Loucy (cell line): ENCODE data around the gene NPFFR1.
A peak's percentile ranks its signal among the peaks of the same experiment; 100 is the strongest.

Source experiments
- H2AFZ ChIP-seq: fragments of 200-600 bp; sonication (generic); 2 replicates; pipeline ENCODE4 v1.6.0; 2016; ENCODE audit warnings: antibody characterized with exemption, mild to moderate bottlenecking, low read length, moderate library complexity
- H3F3A ChIP-seq: fragments of 200-600 bp; 2 replicates; pipeline ENCODE4 v1.6.0; 2016; ENCODE audit warnings: antibody characterized with exemption, low read depth, mild to moderate bottlenecking
- H3K27me3 ChIP-seq: fragments of 200-600 bp; sonication (generic); 2 replicates; pipeline ENCODE4 v1.6.1; 2014; ENCODE audit warnings: low read length, mild to moderate bottlenecking; ENCODE audit not compliant: insufficient read depth, poor library complexity, severe bottlenecking
- H3K36me3 ChIP-seq: fragments of 200-600 bp; sonication (generic); 2 replicates; pipeline ENCODE4 v1.6.1; 2016; ENCODE audit warnings: low read length; ENCODE audit not compliant: insufficient read depth
- H3K4me1 ChIP-seq: fragments of 200-600 bp; sonication (generic); 2 replicates; pipeline ENCODE4 v1.5.1; 2014; ENCODE audit warnings: low read length, mild to moderate bottlenecking; ENCODE audit not compliant: insufficient read depth, poor library complexity, severe bottlenecking
- H3K4me2 ChIP-seq: fragments of 200-600 bp; sonication (generic); 2 replicates; pipeline ENCODE4 v1.6.0; 2014; ENCODE audit warnings: antibody characterized with exemption, low read length, low read depth, mild to moderate bottlenecking; ENCODE audit not compliant: poor library complexity, severe bottlenecking
- H3K4me3 ChIP-seq: fragments of 200-600 bp; sonication (generic); 2 replicates; pipeline ENCODE4 v1.5.1; 2014; ENCODE audit warnings: low read length, mild to moderate bottlenecking, mixed read lengths; ENCODE audit not compliant: poor library complexity, severe bottlenecking
- H3K79me2 ChIP-seq: fragments of 200-600 bp; sonication (generic); 2 replicates; pipeline ENCODE4 v1.6.1; 2014; ENCODE audit warnings: low read length; ENCODE audit not compliant: insufficient read depth
- H3K9ac ChIP-seq: fragments of 200-600 bp; sonication (generic); 2 replicates; pipeline ENCODE4 v1.6.0; 2014; ENCODE audit warnings: mild to moderate bottlenecking, low read depth, low read length, moderate library complexity; ENCODE audit not compliant: poor library complexity, severe bottlenecking
- H3K9me2 ChIP-seq: fragments of 200-600 bp; sonication (generic); replicated peaks from 2 replicates; pipeline ENCODE4 v1.6.1; 2016; ENCODE audit warnings: low read depth, low read length, mixed read lengths
- H3K9me3 ChIP-seq: fragments of 200-600 bp; sonication (generic); 2 replicates; pipeline ENCODE4 v1.6.1; 2014; ENCODE audit warnings: mild to moderate bottlenecking, antibody characterized with exemption, low read length, low read depth; ENCODE audit not compliant: insufficient read depth
- H4K20me1 ChIP-seq: fragments of 200-600 bp; sonication (generic); 2 replicates; pipeline ENCODE4 v1.6.0; 2014; ENCODE audit warnings: antibody characterized with exemption, low read length, mild to moderate bottlenecking; ENCODE audit not compliant: insufficient read depth, poor library complexity, severe bottlenecking
- EZH2phosphoT487 ChIP-seq: fragments of 200-600 bp; IDR thresholded peaks from 2 replicates; pipeline ENCODE4 v1.6.1; 2018; ENCODE audit warnings: antibody characterized with exemption, mild to moderate bottlenecking, moderate library complexity, borderline replicate concordance
- TF ChIP-seq, protein P1 (sequence below): fragments of 200-600 bp; sonication (generic); conservative IDR thresholded peaks from 2 replicates; pipeline ENCODE4 v1.5.1; 2014; ENCODE audit warnings: mild to moderate bottlenecking, antibody characterized with exemption, low read length

Gene NPFFR1

DNA sequence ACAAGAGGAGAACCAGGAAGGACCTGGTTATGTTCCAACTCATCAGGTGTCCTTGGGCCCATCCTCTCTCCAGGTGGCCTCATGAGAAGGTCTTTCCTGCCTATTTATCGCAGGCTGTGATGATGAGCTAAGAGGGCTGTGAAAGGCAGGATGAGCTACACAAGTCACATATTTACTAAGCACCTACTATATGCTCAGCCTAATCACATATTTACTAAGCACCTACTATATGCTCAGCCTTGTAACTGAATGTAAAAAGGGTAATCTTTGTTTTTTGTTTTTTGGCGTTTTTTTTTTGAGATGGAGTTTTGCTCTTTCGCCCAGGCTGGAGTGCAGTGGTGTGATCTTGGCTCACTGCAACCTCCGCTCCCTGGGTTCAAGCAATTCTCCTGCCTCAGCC, 44.2 kb upstream of the NPFFR1 start:
- Histone ChIP-seq H3K9me3 (no peaks in the 10 kb centered on the region), H3K9ac (no peak overlapping the region), H2AFZ (no peak overlapping the region), H3K4me2 (no peak overlapping the region), H3K79me2 (no peaks in the 10 kb centered on the region), H3K4me1 (peaks cover 43% of the 10 kb centered on the region), H3F3A (no peaks in the 10 kb centered on the region), H4K20me1 (peaks cover 7% of the 10 kb centered on the region), H3K27me3 (no peaks in the 10 kb centered on the region), H3K36me3 (no peaks in the 10 kb centered on the region), H3K4me3 (no peak overlapping the region), H3K9me2 (no peaks in the 10 kb centered on the region)
- TF ChIP-seq, protein P1, sequence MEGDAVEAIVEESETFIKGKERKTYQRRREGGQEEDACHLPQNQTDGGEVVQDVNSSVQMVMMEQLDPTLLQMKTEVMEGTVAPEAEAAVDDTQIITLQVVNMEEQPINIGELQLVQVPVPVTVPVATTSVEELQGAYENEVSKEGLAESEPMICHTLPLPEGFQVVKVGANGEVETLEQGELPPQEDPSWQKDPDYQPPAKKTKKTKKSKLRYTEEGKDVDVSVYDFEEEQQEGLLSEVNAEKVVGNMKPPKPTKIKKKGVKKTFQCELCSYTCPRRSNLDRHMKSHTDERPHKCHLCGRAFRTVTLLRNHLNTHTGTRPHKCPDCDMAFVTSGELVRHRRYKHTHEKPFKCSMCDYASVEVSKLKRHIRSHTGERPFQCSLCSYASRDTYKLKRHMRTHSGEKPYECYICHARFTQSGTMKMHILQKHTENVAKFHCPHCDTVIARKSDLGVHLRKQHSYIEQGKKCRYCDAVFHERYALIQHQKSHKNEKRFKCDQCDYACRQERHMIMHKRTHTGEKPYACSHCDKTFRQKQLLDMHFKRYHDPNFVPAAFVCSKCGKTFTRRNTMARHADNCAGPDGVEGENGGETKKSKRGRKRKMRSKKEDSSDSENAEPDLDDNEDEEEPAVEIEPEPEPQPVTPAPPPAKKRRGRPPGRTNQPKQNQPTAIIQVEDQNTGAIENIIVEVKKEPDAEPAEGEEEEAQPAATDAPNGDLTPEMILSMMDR, result no peak
- TF ChIP-seq EZH2phosphoT487, result no peak

DNA sequence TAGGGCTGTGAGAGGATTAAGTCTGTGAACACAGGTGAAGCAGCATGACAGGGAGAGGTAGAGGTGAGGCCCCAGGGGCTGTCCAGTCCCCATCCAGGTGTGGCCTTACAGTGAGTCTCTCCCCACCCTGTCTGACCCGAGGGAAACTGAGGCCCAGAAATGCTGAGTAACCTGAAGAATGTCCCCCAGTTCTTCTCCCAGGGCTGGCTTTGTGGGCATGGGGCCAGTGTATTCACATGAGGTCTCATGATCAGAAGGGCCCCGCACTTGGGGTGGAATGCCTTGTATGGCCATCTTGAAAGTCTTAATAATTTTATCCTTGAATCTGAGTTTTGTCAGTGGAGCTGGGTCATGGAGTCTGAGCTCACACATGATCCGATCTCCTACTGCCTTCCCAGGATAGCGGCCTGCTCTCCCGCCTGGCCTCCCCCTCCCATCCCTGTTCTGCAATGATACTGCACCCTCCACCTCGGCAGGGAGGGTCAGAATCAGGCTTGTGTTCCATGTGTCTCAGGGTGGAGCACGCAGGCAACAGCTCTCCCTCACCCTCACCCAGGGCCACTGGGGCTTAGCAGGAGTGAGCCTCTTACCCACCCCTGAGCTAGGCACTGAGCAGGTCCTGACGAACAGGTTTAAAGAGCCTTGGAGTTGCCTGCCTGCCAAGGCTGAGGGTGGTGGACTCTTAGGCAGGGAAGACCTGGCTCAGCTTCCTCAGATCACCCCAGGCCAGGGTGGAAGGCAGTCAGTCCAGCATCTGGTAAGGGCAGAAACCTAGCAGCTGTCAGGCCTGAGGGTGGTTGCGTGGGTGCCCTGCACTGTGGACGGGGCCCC, 41.4 kb upstream of the NPFFR1 start:
- H3K4me3 ChIP-seq, result peak overlapping the region; percentile 33
- H4K20me1 ChIP-seq, result no peaks in the 10 kb centered on the region
- H2AFZ ChIP-seq, result no peak overlapping the region
- peak overlapping the region; percentile 27 for H3K9ac ChIP-seq
- H3K4me2 ChIP-seq, result peak overlapping the region; percentile 69
- no peaks in the 10 kb centered on the region for H3K9me3 ChIP-seq
- no peaks in the 10 kb centered on the region for H3K79me2 ChIP-seq
- H3K9me2 ChIP-seq, result no peaks in the 10 kb centered on the region
- no peak for TF ChIP-seq EZH2phosphoT487
- TF ChIP-seq, protein P1, result no peak
- peaks cover 5% of the 10 kb centered on the region; the same call in 1 of the 2 replicates for H3K36me3 ChIP-seq
- no peaks in the 10 kb centered on the region for H3F3A ChIP-seq
- peaks cover 43% of the 10 kb centered on the region for H3K4me1 ChIP-seq
- H3K27me3 ChIP-seq, result no peaks in the 10 kb centered on the region

DNA sequence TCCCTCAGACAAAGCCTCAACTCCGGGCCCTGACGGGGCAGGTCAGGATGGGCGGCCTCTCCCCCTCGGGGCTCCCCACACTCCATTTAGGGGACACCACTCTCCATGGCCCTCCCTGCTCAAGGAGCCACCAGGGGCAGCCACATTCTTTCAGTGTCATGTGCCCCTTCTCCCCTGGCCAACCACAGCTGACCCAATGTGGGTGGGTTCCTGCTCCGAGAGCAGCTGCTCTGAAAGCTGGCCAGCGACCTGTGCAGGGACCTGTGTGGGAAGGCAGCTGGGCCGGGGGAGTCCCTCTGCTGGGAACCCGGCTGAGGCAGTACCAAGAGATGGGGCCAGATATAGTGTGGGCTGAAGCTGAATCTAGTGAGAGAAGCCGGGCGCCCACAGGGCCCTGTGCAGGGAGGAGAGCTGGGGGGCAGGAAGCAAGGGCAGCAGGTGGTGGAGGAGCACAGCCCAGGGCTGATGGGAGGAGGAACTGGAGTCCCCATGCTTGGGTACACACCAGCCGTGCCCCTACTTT, 40.6 kb upstream of the NPFFR1 start:
- H2AFZ ChIP-seq, result no peak overlapping the region
- H3K36me3 ChIP-seq, result peaks cover 5% of the 10 kb centered on the region; the same call in 1 of the 2 replicates
- peak overlapping the region; percentile 27 for H3K9ac ChIP-seq
- H3K9me3 ChIP-seq, result no peaks in the 10 kb centered on the region
- no peaks in the 10 kb centered on the region for H3K9me2 ChIP-seq
- no peaks in the 10 kb centered on the region for H3F3A ChIP-seq
- peak overlapping the region; percentile 33 for H3K4me3 ChIP-seq
- no peaks in the 10 kb centered on the region for H4K20me1 ChIP-seq
- peaks cover 43% of the 10 kb centered on the region for H3K4me1 ChIP-seq
- TF ChIP-seq EZH2phosphoT487, result no peak
- TF ChIP-seq, protein P1, result no peak
- peak overlapping the region; percentile 69 for H3K4me2 ChIP-seq
- no peaks in the 10 kb centered on the region for H3K27me3 ChIP-seq
- no peaks in the 10 kb centered on the region for H3K79me2 ChIP-seq
